ENCODE results near the gene GALK2.
"Not testable (repeated sequence)": the region's sequence is repeated elsewhere in the genome, so short reads cannot be mapped to it uniquely, and the experiment has no call there.

The GALK2 gene

DNA sequence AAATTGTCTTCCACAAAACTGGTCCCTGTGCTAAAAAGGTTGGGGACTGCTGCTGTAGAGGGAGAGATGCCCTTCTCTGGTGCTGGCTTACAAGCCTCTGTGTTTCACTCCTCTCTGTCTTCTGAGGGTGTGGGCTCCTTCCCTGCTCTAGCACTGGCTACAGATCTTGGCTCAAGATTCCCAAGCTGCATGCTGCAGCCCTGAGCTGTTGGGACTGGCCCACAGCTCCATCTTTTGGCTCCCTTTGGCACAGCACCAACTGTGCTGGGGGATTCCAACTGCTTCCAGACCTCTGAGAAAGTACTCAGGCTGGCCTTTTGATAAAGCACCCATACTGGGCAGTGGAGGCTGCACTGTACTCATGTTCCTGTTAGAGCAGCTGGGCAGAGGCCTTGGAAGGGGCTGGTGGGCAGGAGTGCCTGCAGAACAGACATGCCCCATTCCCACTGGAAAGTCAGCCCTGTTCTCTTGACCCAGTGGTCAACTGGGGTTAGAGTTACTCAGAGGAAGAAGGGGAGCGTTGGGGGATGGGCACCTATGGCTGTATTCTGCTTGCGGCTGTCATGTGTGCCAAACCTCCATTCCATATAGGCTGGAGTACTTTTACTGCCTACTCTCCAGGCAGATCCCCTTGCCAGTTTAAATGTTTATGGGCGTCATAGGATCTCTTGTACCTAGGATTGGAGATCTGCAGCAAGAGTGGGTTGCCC is 55.7 kb downstream of the GALK2 start:
- peak; percentile 51 for DNase-seq

- no peak for DNase-seq
These were observed 57.6 kb downstream of the GALK2 start for GRCh38 chr15:49227602-49228001.

DNA sequence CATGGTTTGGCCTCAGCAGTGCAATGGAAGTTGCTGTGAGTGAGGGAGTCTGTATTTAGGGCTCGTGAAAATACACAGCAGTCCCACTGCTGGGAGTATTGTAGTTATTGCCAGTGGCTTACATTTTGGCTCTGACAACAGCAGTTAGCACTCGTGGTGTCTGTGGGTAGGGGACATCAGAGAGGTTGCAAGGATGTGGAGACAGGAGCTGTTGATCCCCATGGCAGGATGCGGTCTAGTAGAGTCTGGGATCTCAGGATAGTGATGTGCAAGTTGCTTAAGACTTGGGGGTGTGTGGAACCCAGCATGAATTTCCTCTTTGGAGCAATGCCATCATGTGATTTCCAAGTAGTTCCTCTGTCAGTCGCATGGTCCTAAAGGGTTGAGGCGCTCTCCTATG is 59.9 kb downstream of the GALK2 start:
- DNase-seq: no peak

- DNase-seq: no peak
These were observed 62.3 kb downstream of the GALK2 start for GRCh38 chr15:49232236-49232806.

DNA sequence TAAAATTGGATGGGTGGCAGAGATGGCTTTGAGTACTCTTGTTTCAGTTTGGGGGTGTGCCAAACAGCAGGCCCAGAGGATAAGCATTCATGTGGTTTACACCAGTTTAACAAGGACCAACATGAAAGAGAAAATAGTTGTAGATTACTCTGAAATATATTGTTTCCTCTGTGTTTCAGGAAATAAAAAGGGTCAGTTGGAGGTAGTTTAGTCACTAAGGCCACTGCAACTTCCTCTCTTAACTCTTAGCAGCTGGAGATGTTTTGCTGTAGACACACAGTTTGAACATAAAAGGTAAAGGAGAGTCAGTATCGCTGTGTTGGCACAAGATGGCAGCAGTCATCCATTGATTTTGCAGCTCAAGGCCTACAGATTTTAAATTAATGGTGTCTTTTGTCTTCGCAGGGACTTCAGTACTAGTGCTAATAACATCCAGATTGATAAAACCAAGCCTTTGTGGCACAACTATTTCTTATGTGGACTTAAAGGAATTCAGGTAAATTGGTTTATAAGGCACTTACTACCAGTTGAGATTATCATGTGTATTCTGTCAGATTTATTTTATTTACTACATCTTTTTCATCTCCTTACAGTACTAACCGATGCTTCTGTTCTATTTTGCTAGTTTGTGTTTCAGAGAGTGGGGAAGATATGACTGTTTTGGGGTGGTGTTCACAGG is 65.5 kb downstream of the GALK2 start:
- peak; percentile 74 for DNase-seq

DNA sequence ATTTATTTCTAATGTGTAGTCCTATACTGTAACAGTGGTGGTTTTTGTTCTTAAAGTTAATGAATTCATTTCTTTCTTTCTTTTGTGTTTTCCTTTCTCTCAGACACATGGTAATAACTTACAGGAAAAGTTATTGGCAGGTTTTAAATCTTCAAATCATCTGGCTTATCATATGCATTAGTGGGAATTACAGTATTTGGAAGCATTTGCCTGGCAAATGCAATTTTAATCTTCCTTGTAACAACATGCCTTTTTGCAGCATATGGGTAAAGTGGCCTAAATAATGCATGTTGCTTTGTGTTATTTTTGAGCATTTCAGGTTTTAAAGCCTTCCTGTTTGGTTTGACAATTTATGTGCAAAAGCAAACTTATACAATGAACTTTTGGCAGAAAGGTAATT is 66.8 kb downstream of the GALK2 start:
- no peak for DNase-seq

DNA sequence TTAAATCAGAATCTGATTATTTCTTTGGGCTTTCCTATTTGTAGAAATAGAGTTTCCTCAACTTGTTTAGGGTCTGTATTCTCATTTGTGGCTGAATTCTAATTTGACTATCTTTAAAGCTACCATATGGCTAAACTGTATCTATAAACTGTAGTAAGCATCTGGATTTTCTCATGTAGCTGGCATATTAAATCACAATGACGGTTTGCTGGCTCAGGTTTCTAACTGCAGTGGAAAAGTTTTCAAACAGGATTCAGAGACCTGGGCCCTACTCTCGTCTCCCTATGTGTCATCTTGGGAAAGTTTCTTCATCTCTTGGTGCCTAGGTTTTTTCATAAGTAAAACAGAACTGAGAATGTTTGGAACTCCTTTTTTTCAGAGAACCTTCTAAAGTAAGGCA is 68.3 kb downstream of the GALK2 start:
- DNase-seq: no peak

DNA sequence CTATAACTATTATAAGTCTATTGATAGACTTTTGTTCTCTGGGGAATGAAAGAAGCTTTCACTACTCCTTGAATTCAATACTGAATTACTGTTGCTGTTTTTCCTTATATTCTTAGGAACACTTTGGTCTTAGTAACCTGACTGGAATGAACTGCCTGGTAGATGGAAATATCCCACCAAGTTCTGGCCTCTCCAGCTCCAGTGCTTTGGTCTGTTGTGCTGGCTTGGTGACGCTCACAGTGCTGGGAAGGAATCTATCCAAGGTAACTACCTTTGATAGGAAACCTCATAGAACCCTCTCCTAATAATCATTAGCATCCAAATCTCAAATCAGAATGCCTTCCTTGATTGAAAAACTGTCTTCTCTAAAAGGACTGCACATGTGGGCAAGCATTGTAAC is 69.1 kb downstream of the GALK2 start:
- no peak for DNase-seq

GRCh38 chr15:49242820-49243219 is 72.8 kb downstream of the GALK2 start:
- peak; percentile 65 for DNase-seq

GRCh38 chr15:49247556-49248110 is 77.6 kb downstream of the GALK2 start:
- DNase-seq: peak; percentile 67

- DNase-seq: no peak
These were observed 78.2 kb downstream of the GALK2 start for GRCh38 chr15:49248291-49248690.

- DNase-seq: no peak
These were observed 86.1 kb downstream of the GALK2 start for GRCh38 chr15:49255966-49256759.

DNA sequence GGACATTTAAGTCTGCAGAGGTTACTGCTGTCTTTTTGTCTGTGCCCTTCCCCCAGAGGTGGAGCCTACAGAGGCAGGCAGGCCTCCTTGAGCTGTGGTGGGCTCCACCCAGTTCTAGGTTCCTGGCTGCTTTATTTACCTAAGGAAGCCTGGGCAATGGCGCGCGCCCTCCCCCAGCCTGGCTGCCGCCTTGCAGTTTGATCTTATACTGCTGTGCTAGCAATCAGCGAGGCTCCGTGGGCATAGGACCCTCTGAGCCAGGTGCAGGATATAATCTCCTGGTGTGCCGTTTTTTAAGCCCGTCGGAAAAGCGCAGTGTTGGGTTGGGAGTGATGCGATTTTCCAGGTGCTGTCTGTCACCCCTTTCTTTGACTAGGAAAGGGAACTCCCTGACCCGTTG is 95.1 kb downstream of the GALK2 start:
- DNase-seq: not testable (repeated sequence)

- DNase-seq: no peak
These were observed 95.9 kb downstream of the GALK2 start for GRCh38 chr15:49265911-49266310.

DNA sequence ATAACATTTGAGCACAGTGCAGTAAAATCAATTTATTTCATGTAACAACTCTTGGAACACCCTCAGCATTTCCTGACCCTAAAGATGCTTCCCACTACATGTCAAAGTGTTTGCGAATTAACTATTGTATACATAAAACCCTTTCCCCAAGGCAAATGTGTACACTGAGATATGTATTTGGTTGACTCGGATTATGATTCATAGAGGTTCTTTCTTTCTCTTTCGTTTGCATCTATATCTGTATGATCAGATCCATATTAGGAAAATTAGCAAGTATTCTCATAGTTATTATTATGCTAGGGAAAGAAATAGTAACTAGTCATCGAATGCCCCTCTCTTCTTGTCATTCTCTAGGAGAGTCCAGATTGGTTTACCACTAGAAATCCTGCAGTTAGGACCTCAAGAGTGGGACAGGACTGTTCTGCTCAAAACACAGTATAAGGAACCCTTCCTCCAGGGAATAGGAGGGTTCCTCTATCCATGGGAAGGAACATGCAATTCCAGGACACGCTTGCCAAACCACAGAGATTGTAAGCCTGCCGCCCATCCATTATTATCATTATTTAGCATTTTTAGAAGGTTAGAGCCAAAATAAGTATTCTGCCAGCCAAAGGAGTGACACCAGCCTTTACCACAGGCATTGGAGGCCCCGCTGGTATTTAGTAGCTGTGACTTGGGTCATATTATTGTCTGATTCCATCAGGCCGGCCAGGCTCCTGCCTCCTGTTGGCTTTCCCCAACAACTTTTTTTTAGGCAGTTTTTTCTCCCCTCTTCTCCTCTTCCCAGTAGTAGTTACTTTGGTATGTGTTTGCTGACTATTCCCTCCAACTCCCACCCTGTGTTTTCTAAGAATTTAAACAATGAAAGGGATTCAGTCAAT is 100.7 kb downstream of the GALK2 start:
- peak; percentile 96 for DNase-seq

- DNase-seq: no peak
These were observed 103.8 kb downstream of the GALK2 start for GRCh38 chr15:49273734-49274318.

DNA sequence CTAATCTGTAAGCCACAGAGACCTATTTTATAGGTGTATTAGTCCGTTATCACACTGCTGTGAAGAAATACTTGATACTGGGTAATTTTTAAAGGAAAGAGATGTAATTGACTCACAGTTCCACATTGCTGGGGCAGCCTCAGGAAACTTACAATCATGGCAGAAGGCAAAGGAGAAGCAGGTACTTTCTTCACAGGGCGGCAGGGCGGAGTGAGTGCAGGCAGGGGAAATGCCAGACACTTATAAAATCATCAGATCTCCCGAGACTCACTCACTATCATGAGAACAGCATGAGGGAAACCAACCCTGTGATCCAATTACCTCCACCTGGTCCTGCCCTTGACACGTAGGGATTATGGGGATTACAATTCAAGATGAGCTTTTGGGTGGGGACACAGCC is 108.7 kb downstream of the GALK2 start:
- no peak for DNase-seq

DNA sequence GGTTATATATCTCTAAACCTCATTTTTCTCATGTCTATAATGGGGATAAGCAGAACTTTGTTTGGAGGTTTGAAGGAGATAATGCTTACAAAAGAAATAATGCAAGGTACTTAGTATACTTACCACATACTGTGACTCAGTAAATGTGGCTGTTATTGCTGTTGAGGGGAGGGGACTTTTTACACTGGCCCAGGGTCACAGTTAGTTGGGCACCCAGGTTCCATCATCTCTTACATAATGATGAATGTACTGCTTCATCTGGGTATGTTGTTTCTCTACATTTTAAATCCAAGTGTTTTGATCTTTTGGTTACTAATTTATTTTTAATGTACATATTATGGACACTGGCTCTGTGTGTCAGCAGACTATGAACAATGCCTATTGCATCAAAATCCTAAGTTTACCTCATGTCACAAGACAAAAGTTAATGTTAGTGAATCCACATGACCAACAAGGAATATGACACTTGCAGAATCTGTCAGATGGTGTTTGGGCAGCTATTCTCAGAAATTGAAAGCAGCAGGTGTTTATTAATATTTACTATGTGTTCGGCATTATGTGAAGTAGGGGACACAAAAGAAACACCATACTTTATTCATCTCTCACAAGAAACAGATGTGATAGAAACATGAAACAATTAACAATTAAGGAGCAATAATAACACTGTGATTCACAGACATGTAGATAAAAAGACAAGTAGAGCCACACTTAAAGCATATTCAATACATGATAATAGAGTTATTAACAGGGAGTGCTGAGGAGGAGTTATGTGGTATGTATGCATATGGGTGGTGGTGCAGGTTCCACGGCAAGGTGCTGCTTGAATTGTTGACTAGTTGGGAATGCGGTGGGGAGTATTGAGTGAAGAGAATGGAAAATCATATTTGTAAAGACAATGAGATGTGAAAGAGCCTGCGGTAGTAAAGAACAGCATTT is 109.7 kb downstream of the GALK2 start:
- DNase-seq: no peak

GRCh38 chr15:49282366-49282765 is 112.3 kb downstream of the GALK2 start:
- DNase-seq: peak; percentile 92

Data from fibroblast of skin of back (primary cell).